GM23338 (cell line): ENCODE data around the gene HBB. TPM values are rescaled to one million over a fixed set of nuclear protein-coding genes. Genes with fewer than 3 reads are reported as not detected.

Experiments
- ATAC-seq: fragments of 200-7000 bp; cut with Tn5 transposase; 3 replicates; pipeline ENCODE4 v1.9.1; 2020
- DNase-seq: peaks from one replicate; pipeline ENCODE4 v3.0.0-alpha.2; 2015; ENCODE audit warnings: low spot score
- H2AFZ ChIP-seq: fragments of 200-600 bp; sonication (generic); 2 replicates; pipeline ENCODE4 v1.8.0; 2016; ENCODE audit warnings: antibody characterized with exemption, mild to moderate bottlenecking, moderate library complexity
- H3F3A ChIP-seq: fragments of 200-600 bp; sonication (generic); replicated peaks from 2 replicates; pipeline ENCODE4 v1.8.0; 2017; ENCODE audit warnings: antibody characterized with exemption, mixed run types, low read depth
- H3K27ac ChIP-seq: fragments of 200-600 bp; sonication (generic); 2 replicates; pipeline ENCODE4 v1.6.1; 2016; ENCODE audit warnings: low read depth
- H3K27me3 ChIP-seq: fragments of 200-600 bp; sonication (generic); 2 replicates; pipeline ENCODE4 v1.8.0; 2016; ENCODE audit warnings: mild to moderate bottlenecking, mixed run types, moderate library complexity; ENCODE audit not compliant: insufficient read depth
- H3K36me3 ChIP-seq: fragments of 200-600 bp; sonication (generic); 2 replicates; pipeline ENCODE4 v1.8.0; 2016; ENCODE audit warnings: mild to moderate bottlenecking; ENCODE audit not compliant: insufficient read depth
- H3K4me1 ChIP-seq: fragments of 200-600 bp; sonication (generic); 2 replicates; pipeline ENCODE4 v1.8.0; 2016; ENCODE audit warnings: mild to moderate bottlenecking, moderate library complexity; ENCODE audit not compliant: insufficient read depth
- H3K4me2 ChIP-seq: fragments of 200-600 bp; sonication (generic); 2 replicates; pipeline ENCODE4 v1.7.1; 2017; ENCODE audit warnings: mixed run types
- H3K4me3 ChIP-seq: fragments of 200-600 bp; sonication (generic); 2 replicates; pipeline ENCODE4 v1.6.1; 2016; ENCODE audit warnings: mixed run types
- H3K79me2 ChIP-seq: fragments of 200-600 bp; sonication (generic); replicated peaks from 2 replicates; pipeline ENCODE4 v1.8.0; 2017; ENCODE audit warnings: mild to moderate bottlenecking; ENCODE audit not compliant: insufficient read depth
- H3K9me2 ChIP-seq: fragments of 200-600 bp; sonication (generic); 2 replicates; pipeline ENCODE4 v1.8.0; 2017; ENCODE audit not compliant: insufficient read depth
- H4K20me1 ChIP-seq: fragments of 200-600 bp; sonication (generic); replicated peaks from 2 replicates; pipeline ENCODE4 v1.8.0; 2017; ENCODE audit warnings: mild to moderate bottlenecking; ENCODE audit not compliant: insufficient read depth
- H3K27ac Mint-ChIP-seq: 2 replicates; pipeline ENCODE4 v1.8.0; 2020; ENCODE audit warnings: inconsistent platforms, mild to moderate bottlenecking, moderate library complexity, mixed read lengths
- H3K27me3 Mint-ChIP-seq: 3 replicates; pipeline ENCODE4 v1.8.0; 2022; ENCODE audit warnings: low read depth, mild to moderate bottlenecking, moderate library complexity, mixed read lengths, inconsistent platforms; ENCODE audit not compliant: insufficient read depth, poor library complexity
- H3K36me3 Mint-ChIP-seq: 3 replicates; pipeline ENCODE4 v1.8.0; 2021; ENCODE audit warnings: low read depth, mild to moderate bottlenecking, inconsistent platforms, moderate library complexity, mixed read lengths
- H3K4me1 Mint-ChIP-seq: 3 replicates; pipeline ENCODE4 v1.8.0; 2020; ENCODE audit warnings: mild to moderate bottlenecking, inconsistent platforms, mixed read lengths
- H3K4me3 Mint-ChIP-seq: 3 replicates; pipeline ENCODE4 v1.8.0; 2021; ENCODE audit warnings: moderate library complexity, mild to moderate bottlenecking, inconsistent platforms, mixed read lengths
- H3K9me3 Mint-ChIP-seq: 3 replicates; pipeline ENCODE4 v1.8.0; 2020; ENCODE audit warnings: moderate library complexity, mild to moderate bottlenecking, inconsistent platforms, mixed read lengths
- CREB1 ChIP-seq: fragments of 250-450 bp; sonication (Bioruptor Pico); IDR thresholded peaks from 2 replicates; pipeline ENCODE4 v1.5.0; 2020; ENCODE audit warnings: low read depth, mild to moderate bottlenecking, moderate library complexity
- CTCF ChIP-seq, 2 experiments: fragments of 200-600 bp in 1 of 2; sonication (generic) in 1 of 2; conservative IDR thresholded peaks; 2 replicates each; pipeline versions ENCODE4 v1.5.1 to v1.6.1; 2016 to 2017; ENCODE audit warnings: antibody characterized with exemption in 2 of 2, low read depth in 2 of 2, mild to moderate bottlenecking in 2 of 2, moderate library complexity in 1 of 2
- ETS1 ChIP-seq: IDR thresholded peaks from 2 replicates; pipeline ENCODE4 v1.6.1; 2016; ENCODE audit warnings: antibody characterized with exemption
- EZH2 ChIP-seq: fragments of 200-600 bp; sonication (generic); IDR thresholded peaks from one replicate; pipeline ENCODE4 v1.8.0; 2017; ENCODE audit warnings: antibody characterized with exemption, mild to moderate bottlenecking, low read depth; ENCODE audit not compliant: unreplicated experiment
- JUNB ChIP-seq: IDR thresholded peaks from one replicate; pipeline ENCODE4 v1.6.1; 2016; ENCODE audit warnings: antibody characterized with exemption; ENCODE audit not compliant: unreplicated experiment
- NANOG ChIP-seq: IDR thresholded peaks from 2 replicates; pipeline ENCODE4 v1.6.1; 2016; ENCODE audit warnings: antibody characterized with exemption, borderline replicate concordance
- POLR2AphosphoS5 ChIP-seq: IDR thresholded peaks from 2 replicates; pipeline ENCODE4 v1.6.1; 2016; ENCODE audit warnings: antibody characterized with exemption, low read depth
- REST ChIP-seq: IDR thresholded peaks from one replicate; pipeline ENCODE4 v1.6.1; 2018; ENCODE audit warnings: antibody characterized with exemption; ENCODE audit not compliant: unreplicated experiment
- STAT1 ChIP-seq: IDR thresholded peaks from one replicate; pipeline ENCODE4 v1.6.1; 2016; ENCODE audit warnings: antibody characterized with exemption; ENCODE audit not compliant: unreplicated experiment
- ZNF331 ChIP-seq: fragments of 250-450 bp; sonication (Bioruptor Pico); IDR thresholded peaks from 2 replicates; pipeline ENCODE4 v1.5.0; 2020; ENCODE audit warnings: low read depth, mild to moderate bottlenecking, moderate library complexity
- ZNF462 ChIP-seq: fragments of 250-450 bp; sonication (Bioruptor Pico); IDR thresholded peaks from 2 replicates; pipeline ENCODE4 v1.5.0; 2020; ENCODE audit warnings: mild to moderate bottlenecking, moderate library complexity
- polyA plus RNA-seq: library from polyadenylated mRNA; unstranded; fragments of >200 nt; fragmentation: Nextera tagmentation; extraction: Ambion mirVana; gene quantifications from 2 replicates; pipeline ENCODE4 v1.2.1, GENCODE V29; 2016
- total RNA-seq: library from RNA; depleted of rRNA; stranded (reverse); fragments of >200 nt; shearing (Covaris generic); gene quantifications from 2 replicates; pipeline ENCODE4 v1.2.3, GENCODE V29; 2014

The HBB gene
- total and polyA plus RNA-seq, 2 experiments from 2014 or later: not detected

- TF ChIP-seq CTCF (conservative IDR thresholded peaks at IDR 0.05; ENCODE audit: low read depth in 2 of 2) (no peak), ETS1 (no peak), CREB1 (CRISPR knock-in tag) (no peak)
These were observed 26.0 kb upstream of the HBB start (continued) for GRCh38 chr11:5252919-5253265.

GRCh38 chr11:5252192-5252918 lies 25.5 kb upstream of the HBB start:
- Mint-ChIP-seq H3K36me3 (no peaks in the 10 kb centered on the region), H3K4me1 (peaks cover 5% of the 10 kb centered on the region; the same call in 2 of the 3 replicates), H3K27me3 (peaks cover 2% of the 10 kb centered on the region), H3K4me3 (no peak overlapping the region), H3K27ac (no peak overlapping the region), H3K9me3 (no peaks in the 10 kb centered on the region)
- H3K9me2 ChIP-seq: no peaks in the 10 kb centered on the region
- H3K36me3 ChIP-seq: no peaks in the 10 kb centered on the region
- H3K4me3 ChIP-seq: no peak overlapping the region
- no peaks in the 10 kb centered on the region for H4K20me1 ChIP-seq
- no peaks in the 10 kb centered on the region for H3K79me2 ChIP-seq
- H3K27ac ChIP-seq: no peak overlapping the region
- no peak for ATAC-seq
- H3K4me1 ChIP-seq: no peaks in the 10 kb centered on the region
- H3K4me2 ChIP-seq: no peak overlapping the region
- peaks cover 14% of the 10 kb centered on the region; the same call in 1 of the 2 replicates for H3K27me3 ChIP-seq
- H2AFZ ChIP-seq: no peak overlapping the region
- DNase-seq: no peak
- no peaks in the 10 kb centered on the region for H3F3A ChIP-seq
- TF ChIP-seq ZNF462 (no peak), POLR2AphosphoS5 (no peak), CREB1 (CRISPR knock-in tag) (no peak), JUNB (no peak), ZNF331 (CRISPR knock-in tag) (no peak), REST (no peak), NANOG (no peak), STAT1 (no peak), EZH2 (no peak)
